Aorta (tissue), 5 donors: ENCODE data around the gene PRDM10. TPM values are rescaled to one million over a fixed set of nuclear protein-coding genes. Genes with fewer than 3 reads are reported as not detected.

ENCODE experiments used
- ATAC-seq: fragments of 200-7000 bp; cut with Tn5 transposase; one replicate; pipeline ENCODE4 v1.9.1; 2022; ENCODE audit warnings: moderate library complexity; ENCODE audit not compliant: low FRiP score
- DNase-seq, 2 donors: peaks; one replicate each; pipeline ENCODE4 v3.0.0-alpha.2; 2020
- H3K27ac ChIP-seq, 2 donors: one replicate each; pipeline ENCODE4 v1.5.1; 2013; ENCODE audit warnings: low read length in 2 of 2, mild to moderate bottlenecking in 2 of 2, moderate library complexity in 2 of 2, control low read depth in 1 of 2, inconsistent platforms in 1 of 2, low read depth in 1 of 2
- H3K27me3 ChIP-seq, 2 donors: one replicate each; pipeline ENCODE4 v1.6.1; 2013; ENCODE audit warnings: control low read depth in 1 of 2, low read length in 1 of 2, mild to moderate bottlenecking in 1 of 2, moderate library complexity in 1 of 2; ENCODE audit not compliant: insufficient read depth in 2 of 2, control insufficient read depth in 1 of 2
- H3K36me3 ChIP-seq, 2 donors: one replicate each; pipeline ENCODE4 v1.6.1; 2013; ENCODE audit warnings: control low read depth in 1 of 2, low read length in 1 of 2, mild to moderate bottlenecking in 1 of 2; ENCODE audit not compliant: insufficient read depth in 2 of 2, control insufficient read depth in 1 of 2
- H3K4me1 ChIP-seq, 2 donors: one replicate each; pipeline ENCODE4 v1.6.1; 2013; ENCODE audit warnings: low read length in 2 of 2, control low read depth in 1 of 2, mild to moderate bottlenecking in 1 of 2, moderate library complexity in 1 of 2; ENCODE audit not compliant: insufficient read depth in 2 of 2, control insufficient read depth in 1 of 2
- H3K4me3 ChIP-seq, 2 donors: one replicate each; pipeline ENCODE4 v1.5.1; 2013; ENCODE audit warnings: low read length in 2 of 2, control low read depth in 1 of 2, mild to moderate bottlenecking in 1 of 2
- H3K9me3 ChIP-seq: one replicate; pipeline ENCODE4 v1.6.1; 2013; ENCODE audit warnings: mild to moderate bottlenecking, low read length; ENCODE audit not compliant: control insufficient read depth
- WGBS, 2 donors: extraction: QIAGEN DNeasy Blood & Tissue Kit; methylation state at CpG; one replicate each; pipeline ENCODE4 v1.1.7; 2013; 5-methylcytosine and 5-hydroxymethylcytosine counted together
- intact Hi-C, 2 donors: fragments of 100-400 bp; cut with DNase I; formaldehyde crosslinking; loops; one replicate each; pipeline versions ENCODE4 v1.14.2 to v1.15.0; 2022
- polyA plus RNA-seq, 2 donors: library from polyadenylated mRNA; stranded (reverse); fragments of 200-250 nt; gene quantifications; one replicate each; pipeline ENCODE4 v1.2.3, GENCODE V29; 2013
- total RNA-seq, 2 donors: library from RNA; stranded (reverse); fragmentation: NEBNext Ultra II Directional; extraction: Animal tissue kit (Norgen Biotek cat#: 25700); gene quantifications; one replicate each; pipeline ENCODE4 v1.2.1, GENCODE V29; 2021
- donor health status: healthy with polysubstance abuse.
- donor health status: Bipolar disorder and iron deficiency.
- donor health status: DM: no; HTN: no; CAD: no.
- donor health status: DM: no; HTN: no; CAD: no.
- donor health status: DM: yes; HTN: yes; CAD: no.

Gene PRDM10
- total and polyA plus RNA-seq, 4 donors = 1.5 to 14.9 (median 5.1) TPM

DNA sequence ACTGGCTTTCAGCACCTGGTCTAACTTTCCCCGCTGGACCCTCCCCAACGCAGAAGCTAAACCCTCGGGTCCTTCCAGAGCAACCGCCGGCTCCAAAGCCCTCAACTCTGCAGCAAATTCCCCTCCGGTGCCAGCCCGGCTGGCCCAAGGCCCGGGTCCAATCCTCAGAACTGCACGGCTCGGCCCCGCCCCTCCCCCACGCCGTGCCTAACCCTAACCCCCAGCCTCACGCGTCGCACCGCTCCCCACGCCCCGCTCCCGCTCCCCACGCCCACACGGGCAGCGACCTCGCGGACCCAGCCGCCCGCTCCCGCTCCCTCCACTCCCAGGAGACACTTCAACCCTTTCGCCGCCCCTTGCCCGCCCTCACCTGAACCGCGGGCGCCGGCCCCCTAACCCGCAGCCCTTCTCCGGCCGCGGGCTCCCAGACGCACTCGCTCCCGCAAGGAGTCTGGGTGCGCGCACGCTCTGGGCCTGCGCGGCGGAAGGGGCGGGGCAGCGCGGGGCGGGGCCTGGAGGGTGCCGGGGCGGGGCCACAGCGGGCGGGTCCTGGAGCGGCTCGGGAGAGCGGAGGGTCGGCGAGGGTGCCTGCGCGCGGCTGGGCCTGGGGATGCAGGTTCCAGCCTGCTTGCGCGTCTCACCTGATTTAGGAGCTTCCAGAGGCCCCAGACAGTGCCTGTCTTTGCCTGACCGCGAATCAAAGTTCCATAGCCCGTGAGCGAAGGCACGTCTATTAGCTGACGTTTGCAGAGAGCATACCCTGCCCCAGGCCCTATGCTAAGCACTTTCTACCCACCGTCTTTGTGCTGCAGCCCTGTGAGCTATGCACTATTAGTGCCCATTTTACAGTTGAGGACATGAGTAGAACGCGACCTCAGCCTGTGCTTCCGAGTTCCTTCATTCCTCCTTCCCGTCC, 107.3 kb downstream of the PRDM10 start, which contains the start of gene NFRKB:
Gene NFRKB, minus strand, starts transcription at position 453 of the 916 bp plus-strand sequence. CDS start 2,729 bp downstream, outside the sequence.
- H3K27me3 ChIP-seq = no peaks in the 10 kb centered on the region
- no peaks in the 10 kb centered on the region for H3K9me3 ChIP-seq
- peaks cover 3 to 4% of the 10 kb centered on the region in 2 donors for H3K36me3 ChIP-seq
- whole genome bisulfite sequencing, 2 donors = 1 to 2% methylated on average over 61 to 77 of the region's 77 CpGs
- intact Hi-C loops = no loop called here
- peak within 1 kb of the TSS in 1 of 2 donors; percentile 65 for H3K27ac ChIP-seq
- peak; percentile 89 to 96 for DNase-seq
- H3K4me1 ChIP-seq = no peaks in the 10 kb centered on the region
- peak within 1 kb of the TSS; percentile 89 to 97 for H3K4me3 ChIP-seq
- peak; percentile 98 for ATAC-seq

GRCh38 chr11:129894278-129895125, 108.1 kb downstream of the PRDM10 start:
- Histone ChIP-seq H3K4me1 (no peaks in the 10 kb centered on the region), H3K27ac (peak overlapping the region in 1 of 2 donors; percentile 8), H3K36me3 (peaks cover 0 to 4% of the 10 kb centered on the region in 2 donors), H3K27me3 (no peaks in the 10 kb centered on the region), H3K9me3 (no peaks in the 10 kb centered on the region), H3K4me3 (peak overlapping the region; percentile 89 to 97)
- WGBS, 2 donors = 20% methylated on average over 13 of the region's 13 CpGs
- ATAC-seq (no peak), DNase-seq (no peak)
- intact Hi-C loops = no loop called here

DNA sequence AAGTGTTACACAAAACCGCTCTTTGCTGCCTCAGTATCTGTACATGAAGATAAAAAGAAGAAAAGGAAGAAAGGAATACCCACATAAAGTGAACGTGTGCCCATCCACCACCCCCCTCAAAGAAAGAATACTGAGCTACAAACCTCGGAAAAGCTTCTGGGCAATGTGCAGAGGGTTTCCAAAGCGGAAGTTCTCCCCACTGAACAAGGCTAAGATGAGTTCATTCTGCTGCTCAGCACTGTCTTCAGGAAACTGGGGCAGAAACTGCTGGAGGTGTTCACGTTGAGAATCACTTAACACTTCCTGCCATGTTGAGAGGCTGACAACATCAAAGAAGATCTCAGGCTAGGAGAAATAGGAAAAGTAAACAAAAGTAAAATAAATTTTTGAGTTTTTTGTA, 114.2 kb downstream of the PRDM10 start:
- no peaks in the 10 kb centered on the region for H3K4me1 ChIP-seq
- H3K27me3 ChIP-seq = no peaks in the 10 kb centered on the region
- peaks cover 14 to 21% of the 10 kb centered on the region in 2 donors for H3K36me3 ChIP-seq
- H3K9me3 ChIP-seq = no peaks in the 10 kb centered on the region
- DNase-seq = no peak
- WGBS, 2 donors = 88% methylated on average over 5 of the region's 5 CpGs
- no peak overlapping the region for H3K4me3 ChIP-seq
- no peak overlapping the region for H3K27ac ChIP-seq
- no peak for ATAC-seq
- intact Hi-C loops = no loop called here

DNA sequence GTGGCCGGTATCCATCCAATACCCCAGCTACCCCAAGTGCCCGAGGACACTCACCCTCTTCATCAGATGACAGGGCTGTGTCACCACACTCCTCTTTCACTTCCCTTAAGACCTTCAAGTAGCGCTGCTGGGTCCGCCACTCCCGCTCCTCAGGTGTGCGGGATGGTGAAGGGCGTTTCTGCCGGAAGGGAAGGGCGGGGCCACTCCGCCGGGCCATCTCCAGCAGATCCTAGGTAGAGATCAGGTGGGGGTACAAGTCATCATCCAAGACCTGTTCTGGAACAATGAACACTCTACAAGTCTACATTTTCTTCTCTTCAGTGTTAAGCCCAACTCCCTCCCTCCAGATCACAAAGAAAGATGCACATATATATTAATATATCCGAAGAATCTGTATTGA, 117.3 kb downstream of the PRDM10 start:
- H3K36me3 ChIP-seq = peaks cover 19 to 24% of the 10 kb centered on the region in 2 donors
- no peaks in the 10 kb centered on the region for H3K4me1 ChIP-seq
- intact Hi-C loops = no loop called here
- ATAC-seq (no peak), DNase-seq (no peak)
- H3K4me3 ChIP-seq = no peak overlapping the region
- no peaks in the 10 kb centered on the region for H3K9me3 ChIP-seq
- H3K27me3 ChIP-seq = no peaks in the 10 kb centered on the region
- H3K27ac ChIP-seq = no peak overlapping the region
- WGBS, 2 donors = 96% methylated on average over 12 of the region's 12 CpGs

- Histone ChIP-seq H3K4me3 (no peak overlapping the region), H3K36me3 (peaks cover 19 to 27% of the 10 kb centered on the region in 2 donors), H3K27ac (no peak overlapping the region), H3K4me1 (no peaks in the 10 kb centered on the region), H3K9me3 (no peaks in the 10 kb centered on the region), H3K27me3 (no peaks in the 10 kb centered on the region)
- DNase-seq (no peak), ATAC-seq (no peak)
- WGBS, 2 donors = 92 to 93% methylated on average over 8 of the region's 8 CpGs
- intact Hi-C loops = no loop called here
These were observed 118.1 kb downstream of the PRDM10 start for GRCh38 chr11:129884581-129884980.

DNA sequence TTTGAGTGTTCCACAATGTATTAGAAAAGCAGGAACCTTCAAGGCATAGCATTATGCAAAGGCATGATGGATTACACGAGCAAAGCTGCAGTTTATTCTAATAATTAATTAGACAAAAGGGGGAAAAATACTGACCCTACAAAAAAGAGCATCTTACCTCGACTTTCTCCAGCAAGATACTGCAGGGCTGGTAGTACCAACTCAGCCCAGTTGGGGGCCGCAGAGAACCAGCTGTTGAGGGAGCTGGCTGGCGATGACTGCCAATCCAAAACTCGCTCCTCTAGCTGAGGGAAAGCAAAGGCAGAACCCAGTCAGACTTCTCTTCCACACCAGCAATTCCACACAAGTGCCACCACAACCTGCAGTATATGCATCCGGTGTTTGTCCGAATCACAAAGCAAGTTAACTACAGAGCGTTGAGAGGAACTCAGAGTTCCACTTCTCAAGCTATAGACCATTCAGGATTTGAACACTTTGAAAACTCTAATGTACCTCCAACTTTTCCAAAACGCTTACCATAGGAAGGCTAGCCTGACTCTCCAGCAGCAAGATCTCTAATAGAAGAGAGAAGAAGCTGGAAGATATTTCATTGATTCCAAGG, 121.0 kb downstream of the PRDM10 start:
- 66 to 71% methylated on average over 9 of the region's 9 CpGs for WGBS, 2 donors
- Histone ChIP-seq H3K27ac (no peak overlapping the region), H3K4me3 (no peak overlapping the region), H3K27me3 (no peaks in the 10 kb centered on the region), H3K36me3 (peaks cover 20 to 28% of the 10 kb centered on the region in 2 donors), H3K4me1 (no peaks in the 10 kb centered on the region), H3K9me3 (no peaks in the 10 kb centered on the region)
- DNase-seq (no peak), ATAC-seq (no peak)
- intact Hi-C loops = no loop called here

- Histone ChIP-seq H3K4me3 (no peak overlapping the region), H3K27me3 (no peaks in the 10 kb centered on the region), H3K36me3 (peaks cover 20 to 31% of the 10 kb centered on the region in 2 donors), H3K9me3 (no peaks in the 10 kb centered on the region), H3K27ac (no peak overlapping the region), H3K4me1 (no peaks in the 10 kb centered on the region)
- DNase-seq (no peak), ATAC-seq (no peak)
- 89 to 92% methylated on average over 3 of the region's 3 CpGs for WGBS, 2 donors
- intact Hi-C loops = no loop called here
These were observed 122.3 kb downstream of the PRDM10 start for GRCh38 chr11:129880311-129880710.

- H3K36me3 ChIP-seq = peaks cover 8 to 29% of the 10 kb centered on the region in 2 donors
- DNase-seq (no peak), ATAC-seq (no peak)
- H3K4me3 ChIP-seq = no peak overlapping the region
- no peaks in the 10 kb centered on the region for H3K27me3 ChIP-seq
- H3K9me3 ChIP-seq = no peaks in the 10 kb centered on the region
- no peaks in the 10 kb centered on the region for H3K4me1 ChIP-seq
- no peak overlapping the region for H3K27ac ChIP-seq
- intact Hi-C loops = no loop called here
- 78 to 80% methylated on average over 7 of the region's 7 CpGs for WGBS, 2 donors
These were observed 130.7 kb downstream of the PRDM10 start for GRCh38 chr11:129871914-129872313.
